ENCODE results near the gene A4GALT.

GRCh38 chr22:42721045-42721434, 370 bp upstream of the A4GALT start:
- no peak for TF ChIP-seq MYC (IDR thresholded peaks at IDR 0.05; ENCODE audit: low read depth, low read length)
- TF ChIP-seq EZH2 (IDR thresholded peaks at IDR 0.05; ENCODE audit: borderline replicate concordance, low read depth, low read length, severe bottlenecking) = no peak
